T-helper 2 cell (primary cell): ENCODE measurements around the gene RFX2.

Experiments
- DNase-seq, 5 experiments: peaks; one replicate each; pipeline versions ENCODE4 v3.0.0 to v3.0.0-alpha.2; 2012 to 2022

Gene RFX2

GRCh38 chr19:5953030-5953589, 157.2 kb downstream of the RFX2 start:
- DNase-seq: peak in 1 of 5 experiments; percentile 70

- no peak for DNase-seq
These were observed 157.9 kb downstream of the RFX2 start for GRCh38 chr19:5952193-5953029.

- DNase-seq: no peak
These were observed 158.9 kb downstream of the RFX2 start for GRCh38 chr19:5951338-5951861.

- DNase-seq: no peak
These were observed 159.6 kb downstream of the RFX2 start for GRCh38 chr19:5950741-5951140.

GRCh38 chr19:5949792-5950305, 160.5 kb downstream of the RFX2 start:
- DNase-seq: peak in 2 of 5 experiments; percentile 15 to 40

- DNase-seq: peak in 1 of 5 experiments; percentile 17
These were observed 161.3 kb downstream of the RFX2 start for GRCh38 chr19:5948752-5949564.

GRCh38 chr19:5947435-5947834, 162.9 kb downstream of the RFX2 start:
- DNase-seq: no peak

- DNase-seq: no peak
These were observed 166.7 kb downstream of the RFX2 start for GRCh38 chr19:5943623-5944022.
